Smooth muscle cell of the brain vasculature (primary cell): ENCODE measurements around the gene PROK1.
"Not testable (repeated sequence)": the region's sequence is repeated elsewhere in the genome, so short reads cannot be mapped to it uniquely, and the experiment has no call there.

Experiments used
- DNase-seq: peaks from one replicate; pipeline ENCODE4 v3.0.0-alpha.2; 2012; ENCODE audit warnings: low read depth, low spot score

PROK1 gene, protein sequence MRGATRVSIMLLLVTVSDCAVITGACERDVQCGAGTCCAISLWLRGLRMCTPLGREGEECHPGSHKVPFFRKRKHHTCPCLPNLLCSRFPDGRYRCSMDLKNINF

DNA sequence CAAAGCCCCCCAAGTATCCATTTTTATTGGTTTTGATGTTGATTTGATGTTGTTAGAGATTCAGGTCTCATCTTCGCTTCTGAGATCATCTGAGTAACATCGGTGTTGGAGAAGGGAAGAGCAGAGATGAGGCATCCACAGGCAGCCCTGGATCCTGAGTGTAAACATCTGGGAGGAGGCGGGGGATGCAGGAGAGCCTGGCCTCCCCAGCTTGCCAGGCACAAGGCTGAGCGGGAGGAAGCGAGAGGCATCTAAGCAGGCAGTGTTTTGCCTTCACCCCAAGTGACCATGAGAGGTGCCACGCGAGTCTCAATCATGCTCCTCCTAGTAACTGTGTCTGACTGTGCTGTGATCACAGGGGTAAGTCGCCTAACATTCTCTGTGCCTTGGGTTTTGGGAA lies at the start of gene PROK1:
TSS of gene PROK1 (plus strand) at position 221 of the 400 bp plus-strand sequence. CDS start at position 289, 68 bp downstream.
- DNase-seq: no peak

DNA sequence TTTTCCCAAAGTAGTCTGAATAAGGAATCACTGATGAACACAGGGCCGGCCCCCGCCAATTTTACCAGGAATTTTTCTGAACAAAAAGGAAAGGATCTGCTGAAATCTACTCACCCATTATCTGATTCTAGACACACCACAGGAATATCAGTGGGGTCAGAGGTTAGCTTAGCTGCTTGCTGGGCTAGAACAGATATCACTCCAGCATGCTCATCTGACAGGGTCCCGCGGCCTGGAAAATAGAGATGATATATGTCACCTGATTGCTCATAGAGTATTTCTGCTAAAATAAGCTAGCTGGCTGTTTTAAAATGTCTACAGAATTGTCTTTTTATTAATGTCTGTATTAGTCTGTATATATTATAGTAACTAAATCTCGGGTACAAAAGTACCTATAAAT lies 47.1 kb upstream of the PROK1 start:
- no peak for DNase-seq

DNA sequence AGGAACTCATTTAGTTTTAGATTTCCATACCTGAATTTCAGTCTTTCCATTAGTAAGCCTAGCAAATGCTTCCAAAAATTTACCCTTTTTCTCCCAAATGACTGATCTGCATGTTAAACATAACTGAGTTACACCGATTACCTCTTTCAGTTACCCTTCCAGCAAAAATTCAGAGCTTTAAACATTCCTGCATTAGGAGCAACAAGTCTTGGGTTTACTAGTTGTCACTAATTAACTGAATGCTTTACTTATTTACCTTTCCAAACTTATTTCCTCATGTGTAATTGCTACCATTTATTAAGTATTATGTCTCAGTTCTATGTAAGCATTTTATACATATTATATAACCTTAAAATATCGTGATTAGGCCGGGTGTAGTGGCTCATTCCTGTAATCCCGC lies 46.5 kb upstream of the PROK1 start:
- DNase-seq: no peak

DNA sequence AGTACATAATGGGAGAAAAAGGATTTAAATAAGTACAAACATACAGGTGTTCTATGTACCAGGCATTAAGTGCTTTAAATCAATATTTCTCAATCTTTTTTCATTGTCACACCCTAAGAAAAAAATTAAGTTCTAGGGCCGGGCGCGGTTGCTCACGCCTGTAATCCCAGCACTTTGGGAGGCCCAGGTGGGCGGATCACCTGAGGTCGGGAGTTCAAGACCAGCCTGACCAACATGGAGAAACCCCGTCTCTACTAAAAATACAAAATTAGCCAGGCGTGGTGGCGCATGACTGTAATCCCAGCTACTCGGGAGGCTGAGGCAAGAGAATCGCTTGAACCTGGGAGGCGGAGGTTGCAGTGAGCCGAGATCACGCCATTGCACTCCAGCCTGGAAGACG lies 44.5 kb upstream of the PROK1 start:
- DNase-seq: not testable (repeated sequence)

DNA sequence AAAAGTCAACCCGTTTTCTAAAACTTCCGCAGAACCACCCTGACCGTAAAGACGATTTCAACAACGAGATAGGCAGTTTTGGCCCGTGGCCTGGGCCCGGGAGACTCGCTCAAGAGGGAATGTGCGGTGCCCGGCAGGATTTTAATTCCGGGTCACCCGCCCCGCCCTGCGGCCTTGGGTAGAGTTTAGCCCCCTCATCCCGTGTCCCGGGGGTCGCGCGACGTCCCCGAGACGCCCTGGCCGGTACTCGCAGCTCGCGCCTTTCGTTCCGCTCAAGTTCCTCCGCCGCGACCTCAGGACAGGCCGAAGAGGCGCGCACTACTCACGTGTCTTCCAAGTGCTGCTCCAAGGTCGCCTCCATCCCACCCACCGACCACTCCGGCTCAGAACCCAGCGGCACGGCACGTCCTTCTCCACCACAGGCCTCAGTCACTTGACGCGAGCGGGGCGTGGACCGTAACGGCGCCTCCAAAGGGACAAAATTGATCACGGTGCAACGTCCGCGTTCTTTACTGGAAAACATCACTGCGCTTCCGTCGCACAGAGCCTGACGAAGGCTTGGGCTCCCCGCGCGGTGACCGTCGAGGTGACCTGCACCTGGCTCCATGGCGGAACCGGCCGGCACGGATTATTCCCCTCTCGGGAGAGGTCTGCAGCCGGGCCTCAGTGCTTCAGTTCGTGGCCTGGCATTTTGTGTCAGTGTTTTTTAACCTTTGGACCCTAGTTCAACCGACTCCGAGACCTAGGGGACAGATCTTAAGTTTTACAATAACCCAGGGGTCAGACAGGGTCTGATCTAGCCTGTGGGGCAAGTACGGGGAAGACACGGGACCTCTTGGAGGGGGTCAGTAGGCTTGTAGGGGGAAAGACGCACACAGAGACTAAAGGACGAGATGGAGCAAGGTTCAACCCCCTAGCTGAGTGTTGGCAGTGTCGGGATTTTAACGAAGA lies 43.4 kb upstream of the PROK1 start, which contains the start of gene LAMTOR5:
TSS of gene LAMTOR5 (minus strand) at position 435 of the 951 bp plus-strand sequence. CDS start at position 361, 74 bp downstream.
- peak; percentile 83 for DNase-seq

DNA sequence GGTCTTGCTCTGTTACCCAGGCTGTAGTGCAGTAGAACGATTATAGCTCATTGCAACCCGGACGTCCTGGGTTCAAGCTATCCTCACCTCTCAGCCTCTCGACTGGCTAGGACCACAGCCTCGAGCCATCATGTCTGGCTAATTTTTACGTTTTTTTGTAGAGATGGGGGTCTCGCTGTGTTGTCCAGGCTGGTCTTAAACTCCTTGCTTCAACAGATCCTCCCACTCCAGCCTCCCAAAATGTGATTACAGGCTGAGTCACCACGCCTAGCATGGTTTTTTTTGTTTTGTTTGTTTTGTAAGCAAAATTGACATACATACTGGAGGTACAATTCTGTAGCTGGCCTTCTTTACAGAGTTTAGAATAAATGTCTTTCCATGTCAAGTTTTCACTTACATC lies 42.5 kb upstream of the PROK1 start:
- DNase-seq: no peak

DNA sequence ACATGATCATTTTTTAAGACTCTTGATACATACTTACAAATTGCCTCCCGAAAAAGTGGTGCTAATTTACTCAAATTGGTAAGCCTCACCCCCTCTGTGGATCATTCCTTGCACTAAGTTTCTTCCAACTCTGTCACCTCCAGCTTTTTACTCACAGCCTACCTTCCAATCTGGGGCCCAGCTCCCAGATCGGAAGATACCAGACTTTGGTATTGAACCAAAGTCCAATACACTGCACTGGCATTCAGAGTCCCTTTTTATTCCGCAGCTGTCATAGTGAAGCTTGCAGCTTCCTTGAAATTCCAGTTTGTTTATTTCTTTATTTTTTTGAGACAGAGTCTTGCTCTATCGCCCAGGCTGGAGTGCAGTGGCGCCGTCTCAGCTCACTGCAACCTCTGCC lies 41.6 kb upstream of the PROK1 start:
- no peak for DNase-seq

DNA sequence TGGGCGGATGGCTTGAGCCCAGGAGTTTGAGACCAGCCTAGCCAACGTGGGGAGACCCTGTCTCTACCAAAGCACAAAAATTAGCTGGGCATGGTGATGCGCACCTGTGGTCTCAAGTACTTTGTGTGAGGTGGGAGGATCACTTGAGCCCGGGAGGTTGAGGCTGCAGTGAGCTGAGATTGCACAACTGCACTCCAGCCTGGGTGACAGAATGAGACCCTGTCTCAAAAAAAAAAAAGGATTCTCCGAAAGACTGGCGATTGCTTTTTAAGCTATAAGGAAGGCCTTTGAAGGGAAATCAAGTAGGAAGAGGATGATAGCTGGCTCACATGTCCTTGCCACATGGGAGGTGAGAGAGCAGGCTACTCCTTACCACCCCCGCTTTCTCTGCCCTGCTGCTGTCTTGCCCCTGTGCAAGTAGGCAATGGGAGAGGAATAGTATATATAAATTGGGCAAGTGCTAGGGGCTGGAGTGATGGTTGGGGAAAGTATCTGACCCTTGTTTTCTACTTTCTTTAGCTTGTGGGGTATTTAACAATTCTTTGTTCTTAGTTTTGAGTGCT lies 39.7 kb upstream of the PROK1 start:
- no peak for DNase-seq

DNA sequence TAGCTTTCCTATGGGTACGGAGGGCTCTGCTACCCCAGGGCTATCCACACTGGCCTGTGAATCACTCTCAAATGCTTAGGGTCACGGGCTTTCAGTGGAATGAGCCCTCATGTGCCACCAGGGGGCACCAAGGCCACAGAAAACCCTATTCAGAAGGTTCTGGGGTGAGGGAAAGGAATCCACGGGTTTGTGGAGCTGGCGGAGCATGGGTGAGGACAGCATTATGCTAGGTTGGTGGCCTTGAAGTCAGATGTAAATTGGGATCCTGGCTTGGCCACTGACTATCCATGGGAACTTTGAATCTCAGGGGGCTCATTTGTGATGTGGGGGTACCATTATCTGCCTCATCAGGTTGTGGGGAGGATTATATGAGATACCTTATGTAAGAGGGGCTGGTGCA lies 38.4 kb upstream of the PROK1 start:
- DNase-seq: no peak

DNA sequence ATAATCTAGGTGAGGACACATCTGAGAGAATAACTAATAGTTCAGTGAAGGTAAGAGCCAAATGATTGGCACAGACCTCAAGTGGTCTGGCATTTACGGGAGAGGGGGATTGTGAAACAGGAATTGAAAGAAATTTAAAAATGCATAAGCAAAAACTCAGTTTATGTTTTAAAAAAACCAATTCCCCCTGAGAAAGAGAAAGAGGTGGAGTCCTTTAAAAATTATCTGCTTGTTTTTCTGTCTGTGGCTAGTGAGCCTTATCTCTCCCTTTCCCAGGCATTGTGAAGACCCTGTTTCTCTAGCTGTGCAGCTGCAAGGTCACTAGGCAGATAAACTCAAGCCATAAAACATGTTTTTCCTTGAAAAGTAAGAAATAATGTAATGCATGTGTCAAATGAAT lies 37.9 kb upstream of the PROK1 start:
- DNase-seq: not testable (repeated sequence)

DNA sequence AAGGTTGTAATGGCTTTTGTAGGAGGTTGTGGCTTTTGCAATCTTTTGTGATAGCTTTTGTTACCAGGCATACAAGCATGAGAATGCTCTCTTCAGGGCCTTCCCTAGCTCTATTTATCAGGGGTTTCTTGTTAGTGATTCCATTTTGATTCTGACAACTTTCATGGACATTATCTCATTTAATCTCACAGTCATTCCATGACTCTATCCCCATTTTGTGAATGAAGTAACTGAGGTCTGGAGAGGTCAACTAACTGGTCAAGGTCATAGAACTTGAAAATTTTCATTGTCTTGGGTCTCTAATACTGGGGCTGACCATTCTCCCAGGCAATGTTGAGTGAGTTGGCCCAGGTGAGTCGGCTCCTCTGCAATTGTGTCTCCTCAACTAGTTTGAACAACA lies 32.2 kb upstream of the PROK1 start:
- no peak for DNase-seq

DNA sequence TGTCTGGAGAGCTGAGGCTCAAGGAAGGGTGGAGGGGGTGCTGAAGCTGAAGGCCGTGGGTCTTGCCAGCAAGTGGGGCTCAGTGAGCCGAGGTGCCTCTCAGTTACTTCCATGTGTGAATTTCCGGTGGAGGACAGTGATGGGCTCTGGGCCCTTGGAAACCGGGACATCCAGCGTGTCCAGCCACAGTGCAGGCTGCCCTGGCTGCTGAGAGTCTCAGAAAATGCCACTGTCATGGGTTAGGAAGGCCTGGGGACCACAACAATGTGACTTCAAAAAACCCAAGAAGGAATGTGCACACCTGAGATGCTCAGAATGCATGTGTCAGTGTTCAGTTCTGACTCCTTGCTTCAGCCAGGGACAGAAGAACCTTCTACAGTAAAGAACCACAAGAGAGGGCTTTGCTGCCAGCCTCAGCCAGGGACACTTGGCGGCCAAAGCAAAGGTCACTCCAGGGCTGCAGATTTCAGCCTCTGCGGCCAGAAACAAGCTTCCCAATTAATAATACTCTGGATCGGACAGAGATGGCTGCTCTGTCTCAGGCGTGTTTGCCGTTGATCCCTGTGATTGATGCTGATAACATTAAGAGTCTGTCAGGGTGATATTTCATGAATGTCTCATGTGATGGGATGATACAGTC lies 30.8 kb upstream of the PROK1 start:
- no peak for DNase-seq

DNA sequence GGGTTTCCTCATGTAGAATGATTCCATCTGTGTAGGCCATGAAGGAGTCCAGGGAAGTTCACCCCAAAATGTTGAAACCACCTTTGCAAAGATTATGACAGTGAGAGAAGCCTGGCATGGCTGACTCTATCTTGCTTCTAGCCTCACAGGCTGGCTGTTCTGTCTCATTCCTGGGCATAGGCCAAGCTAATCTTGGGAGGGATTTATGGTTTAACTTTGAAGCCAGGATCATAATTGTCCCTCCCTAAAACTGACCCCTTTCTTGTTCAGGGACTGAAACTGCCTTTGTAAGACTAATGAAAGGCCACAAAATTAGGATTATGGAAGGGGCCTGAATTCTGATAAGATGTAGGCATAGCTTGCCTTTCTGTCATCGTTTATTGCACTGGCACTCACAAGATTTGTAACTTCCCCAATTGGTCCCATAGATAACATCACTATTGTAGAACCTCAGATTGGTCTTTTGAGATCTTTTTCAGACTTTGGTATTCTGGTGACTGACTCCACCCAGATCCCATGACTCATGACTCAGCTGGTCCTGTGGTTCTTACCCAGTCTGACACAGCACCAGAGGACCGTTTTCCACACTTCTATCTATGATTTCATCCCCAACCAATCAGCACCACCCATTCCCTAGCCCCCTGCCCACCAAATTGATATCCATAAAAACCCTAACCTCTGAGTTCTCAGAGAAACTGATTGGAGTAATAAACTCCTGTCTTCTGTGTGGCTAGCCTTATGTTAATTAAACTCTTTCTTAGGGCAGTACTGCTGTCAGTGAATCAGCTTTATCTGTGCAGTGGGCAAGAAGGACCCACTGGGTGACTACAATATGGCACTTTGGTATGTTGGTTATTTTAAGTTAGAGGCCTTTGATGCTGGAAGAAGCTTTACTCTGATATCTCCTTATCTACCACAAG lies 29.8 kb upstream of the PROK1 start:
- DNase-seq: no peak

DNA sequence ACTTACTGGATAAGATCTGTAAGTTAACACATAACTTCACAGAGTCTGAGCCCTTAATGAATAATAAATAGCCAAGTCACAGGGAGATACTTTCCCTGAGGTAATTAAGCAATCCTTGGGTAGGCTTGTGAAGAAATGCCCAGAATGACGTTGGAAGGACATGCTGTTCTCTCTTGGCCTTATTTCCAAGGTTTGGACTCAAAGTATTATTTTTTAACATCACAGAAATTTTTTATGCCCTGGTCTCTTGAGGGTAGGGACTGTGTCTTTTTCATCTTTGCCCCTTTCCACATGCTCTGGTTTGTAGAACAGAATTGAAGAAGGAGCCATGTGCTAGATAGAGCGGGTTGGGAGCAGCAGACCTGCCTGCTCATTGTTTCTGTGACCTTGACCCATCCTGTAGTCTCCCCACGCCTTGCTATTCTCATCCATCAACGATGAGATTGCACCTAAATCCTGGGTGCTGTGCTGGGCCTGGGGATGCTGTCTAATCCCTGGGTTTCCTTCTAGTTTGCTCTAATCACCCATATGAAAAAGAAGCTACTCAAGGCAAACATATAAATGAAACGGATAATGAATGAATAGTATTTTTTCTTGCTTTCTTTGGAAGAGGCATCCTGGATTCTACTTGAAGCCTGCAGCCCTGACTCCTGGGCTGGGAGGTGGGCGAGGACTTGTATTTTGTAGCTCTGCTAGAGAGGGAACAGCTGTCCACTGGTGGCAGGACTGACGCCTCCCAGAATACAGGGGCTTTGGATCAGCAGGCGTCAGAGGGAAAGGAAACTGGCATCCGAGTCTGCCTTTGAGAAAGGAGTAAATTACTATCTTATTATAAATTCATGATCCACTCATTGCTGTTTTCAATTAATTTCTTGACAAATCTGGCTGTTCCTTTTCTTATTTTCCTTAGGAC lies 26.0 kb upstream of the PROK1 start:
- no peak for DNase-seq

DNA sequence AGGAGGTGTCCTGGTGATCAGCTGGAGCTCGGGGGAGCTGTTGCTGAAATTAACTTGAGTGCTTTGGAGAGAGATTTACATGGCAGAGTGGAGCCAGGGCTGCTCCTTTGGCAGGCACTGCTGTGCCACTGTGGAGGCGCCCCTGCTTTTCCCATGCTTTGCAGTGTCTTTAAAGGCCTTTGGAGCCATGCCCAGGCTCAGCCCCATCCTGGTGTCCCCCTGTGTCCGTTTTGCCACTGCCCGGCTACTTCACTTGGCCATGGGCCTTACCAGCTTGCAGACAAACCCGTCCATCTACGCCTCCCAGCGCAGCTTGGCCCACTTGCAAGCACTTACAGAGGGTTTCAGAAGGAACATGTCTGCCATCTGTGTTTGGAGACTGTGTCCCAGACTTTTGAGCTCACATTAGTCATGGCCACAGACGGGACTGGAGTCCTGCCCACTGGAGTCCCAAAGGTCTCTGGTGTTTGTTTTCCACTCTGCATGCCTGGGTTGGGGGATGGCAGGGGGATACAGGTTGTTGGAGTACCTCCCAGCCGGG lies 25.3 kb upstream of the PROK1 start:
- no peak for DNase-seq

DNA sequence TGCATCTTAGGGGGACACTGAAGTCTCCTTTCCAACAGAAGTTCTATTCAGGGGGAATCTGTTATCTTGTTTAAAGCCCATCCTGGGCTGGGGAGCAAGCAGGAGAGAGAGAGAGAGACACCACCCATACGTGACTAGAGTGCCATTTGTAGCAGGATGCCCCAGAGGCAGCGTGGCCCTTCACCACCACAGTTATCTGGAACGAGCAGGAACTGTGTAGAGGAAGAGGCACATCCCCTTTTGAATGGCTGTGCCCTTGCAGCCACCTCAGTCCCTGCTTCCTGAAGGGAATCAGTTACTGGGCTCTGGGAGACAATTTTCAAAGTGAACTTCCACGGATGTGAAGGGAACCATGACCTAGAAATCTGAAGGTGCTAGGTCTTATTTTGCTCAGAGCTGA lies 24.1 kb upstream of the PROK1 start:
- no peak for DNase-seq

DNA sequence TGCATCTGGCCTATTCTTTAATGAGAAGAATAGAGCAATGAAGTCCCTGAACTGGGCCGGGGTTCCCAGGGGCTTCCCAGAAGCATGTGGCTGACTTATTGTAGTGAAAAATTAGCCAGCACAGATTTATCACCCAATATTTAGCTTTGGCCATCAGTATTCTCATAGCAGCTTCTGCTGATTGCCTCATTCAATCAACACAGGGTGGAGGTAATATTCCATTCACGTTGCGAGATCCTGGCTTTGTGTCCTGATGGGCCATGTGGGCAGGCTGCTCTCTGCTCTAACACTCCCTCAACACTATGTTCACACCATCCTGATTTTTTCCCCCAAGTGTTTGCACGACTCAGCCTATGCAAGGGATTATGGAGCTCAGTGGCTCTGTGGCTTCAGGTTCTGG lies 22.0 kb upstream of the PROK1 start:
- DNase-seq: no peak

DNA sequence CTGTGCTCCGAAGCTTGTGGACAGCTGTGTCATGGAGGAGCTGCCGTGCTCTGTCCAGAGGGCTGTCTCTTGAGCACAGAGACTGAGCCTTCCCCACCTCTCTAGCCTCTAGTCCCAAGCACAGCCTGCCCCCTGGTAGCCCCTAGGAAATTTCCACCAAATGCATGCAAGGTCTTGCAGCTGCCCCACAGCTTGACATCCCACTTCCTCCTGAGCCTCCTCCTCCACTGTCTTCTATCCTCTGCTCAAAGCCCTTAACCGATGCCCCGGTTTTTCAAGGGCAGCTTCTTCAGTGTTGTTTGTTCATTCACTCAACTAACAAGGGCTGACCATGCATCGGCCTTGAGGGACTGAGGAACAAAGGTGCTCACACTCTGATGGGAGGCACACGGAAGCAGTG lies 20.6 kb upstream of the PROK1 start:
- DNase-seq: no peak

DNA sequence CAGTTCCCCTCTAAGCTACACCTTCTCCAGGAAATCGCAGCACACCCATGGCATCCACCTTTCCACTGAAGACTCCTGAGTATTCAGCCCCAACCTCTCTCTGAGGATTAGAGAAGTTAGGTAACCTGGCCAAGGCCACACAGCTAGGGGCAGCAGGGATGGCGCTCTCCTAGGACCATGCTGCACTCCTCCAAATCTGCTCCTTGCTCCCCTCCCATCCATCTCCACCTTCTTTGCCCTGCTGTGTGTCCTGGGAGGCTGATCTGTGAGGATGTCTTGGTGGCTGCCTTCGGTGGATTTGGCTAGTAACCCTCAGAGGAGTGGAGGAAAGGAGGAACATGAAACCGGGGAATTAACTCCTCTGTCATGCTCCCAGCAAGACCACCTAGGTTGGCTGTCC lies 20.0 kb upstream of the PROK1 start:
- no peak for DNase-seq

DNA sequence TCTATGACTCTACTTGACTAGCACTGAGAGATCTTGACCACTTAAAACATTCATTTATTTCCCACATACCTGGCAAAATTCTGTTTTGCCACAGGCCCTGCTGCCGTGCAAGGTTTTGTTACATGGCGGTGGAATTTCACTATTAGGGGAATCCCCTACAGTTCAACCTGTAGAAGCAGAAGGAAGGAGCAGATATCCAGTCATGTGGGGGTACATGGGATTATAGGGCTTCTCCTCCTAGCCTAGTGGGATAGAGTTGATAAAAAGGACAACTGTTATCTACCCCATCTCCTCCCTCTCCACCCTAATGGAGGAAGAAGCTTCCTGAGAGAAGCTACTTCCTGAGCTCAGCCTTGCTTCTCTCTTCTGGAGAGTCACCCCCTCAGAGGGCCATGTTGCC lies 17.7 kb upstream of the PROK1 start:
- DNase-seq: no peak
